ENCODE results near the gene MNX1.

Gene MNX1

DNA sequence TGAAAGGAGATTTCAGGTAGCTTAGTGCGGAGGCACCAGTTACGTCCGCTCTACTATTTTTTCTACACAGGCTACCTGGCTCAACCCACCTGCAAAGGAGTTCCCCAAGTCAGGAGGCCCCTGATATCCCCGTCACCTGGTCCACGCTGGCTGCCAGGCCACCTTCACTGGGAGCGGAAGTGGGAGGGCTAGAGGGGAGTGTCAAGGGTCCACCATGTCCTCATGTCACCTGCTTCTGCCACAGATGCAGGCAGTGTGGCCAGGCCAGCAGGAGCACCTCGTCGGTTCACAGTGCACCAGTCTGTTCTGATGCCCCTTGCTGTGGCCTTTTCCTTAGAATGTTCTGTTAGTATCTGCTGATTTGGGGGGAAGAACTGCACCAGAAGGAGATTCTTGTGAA lies 44.1 kb downstream of the MNX1 start:
- no peak for DNase-seq

DNA sequence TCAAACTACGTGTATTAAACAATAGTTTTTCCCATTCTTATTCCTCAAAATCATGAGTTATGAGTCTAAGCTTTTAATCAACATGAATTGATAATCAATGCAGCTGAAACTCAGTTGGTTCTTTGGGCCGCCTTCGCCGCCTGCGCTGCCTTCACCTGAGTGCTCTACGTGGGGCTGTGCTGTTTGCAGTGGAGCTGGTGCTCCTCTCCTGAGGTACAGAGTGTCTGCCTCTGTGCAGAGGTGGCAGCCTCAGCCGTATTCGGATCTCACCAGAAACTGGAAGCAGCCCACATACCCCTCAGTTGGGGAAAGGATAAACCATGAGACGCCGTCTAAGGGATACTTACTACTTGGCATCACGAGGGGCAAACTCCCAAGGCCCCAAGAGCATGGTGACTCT lies 45.5 kb downstream of the MNX1 start:
- DNase-seq: no peak

DNA sequence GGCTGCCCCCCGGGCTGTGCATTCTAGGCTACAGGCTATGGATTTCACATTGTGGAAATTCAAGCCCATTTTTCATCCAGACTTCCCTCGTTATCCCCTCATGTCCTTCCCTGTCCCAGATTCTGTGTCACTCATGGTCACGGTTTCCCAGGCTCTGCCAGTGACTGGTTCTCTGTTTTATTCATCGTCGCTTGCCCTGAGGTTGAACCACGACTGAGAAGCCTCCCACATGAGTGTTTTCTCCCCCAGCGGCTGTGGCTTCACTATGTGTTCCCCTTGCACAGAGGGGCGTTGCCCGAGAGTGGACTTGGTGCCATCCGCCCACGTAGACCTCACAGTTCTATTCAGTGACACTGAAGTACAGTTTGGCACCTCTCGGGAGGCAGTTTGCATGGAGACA lies 47.0 kb downstream of the MNX1 start:
- no peak for DNase-seq

DNA sequence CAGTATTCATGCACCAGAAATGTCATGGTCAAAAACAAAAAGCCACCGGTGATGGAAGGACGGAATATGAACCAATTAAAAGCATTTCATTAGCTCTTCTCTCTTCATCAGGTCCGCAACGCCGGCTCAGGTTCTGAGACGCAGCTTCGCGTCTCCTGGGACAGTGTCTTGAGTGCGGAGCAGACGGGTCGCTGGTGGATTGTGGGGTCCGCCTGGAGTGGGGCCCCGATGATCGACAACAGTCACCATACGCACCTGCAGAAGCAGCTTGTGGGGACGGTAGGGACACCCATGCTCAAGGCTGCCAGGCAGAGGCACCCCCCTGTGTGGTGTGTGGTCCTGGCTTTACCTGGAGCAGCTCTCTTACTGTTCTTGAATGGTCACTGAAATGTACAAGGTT lies 47.6 kb downstream of the MNX1 start:
- DNase-seq: no peak

DNA sequence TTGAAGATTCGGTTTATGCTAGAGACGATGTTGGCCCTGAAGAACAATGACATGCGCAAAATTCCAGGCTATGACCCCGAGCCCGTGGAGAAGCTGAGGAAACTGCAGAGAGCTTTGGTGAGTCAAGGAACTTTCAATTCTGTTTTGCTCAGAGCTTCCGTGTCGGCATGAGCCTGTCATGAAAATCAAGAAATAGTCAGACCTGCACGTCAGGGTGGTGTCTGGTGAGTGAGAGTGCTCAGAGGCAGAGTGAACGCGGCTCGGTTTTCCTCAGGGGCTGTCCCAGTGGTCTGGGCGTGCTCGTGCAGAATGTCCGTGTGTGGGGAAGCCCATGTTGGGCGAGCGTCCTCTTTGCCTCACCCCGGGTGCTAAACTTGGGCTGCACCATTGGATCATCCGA lies 48.3 kb downstream of the MNX1 start:
- no peak for DNase-seq

DNA sequence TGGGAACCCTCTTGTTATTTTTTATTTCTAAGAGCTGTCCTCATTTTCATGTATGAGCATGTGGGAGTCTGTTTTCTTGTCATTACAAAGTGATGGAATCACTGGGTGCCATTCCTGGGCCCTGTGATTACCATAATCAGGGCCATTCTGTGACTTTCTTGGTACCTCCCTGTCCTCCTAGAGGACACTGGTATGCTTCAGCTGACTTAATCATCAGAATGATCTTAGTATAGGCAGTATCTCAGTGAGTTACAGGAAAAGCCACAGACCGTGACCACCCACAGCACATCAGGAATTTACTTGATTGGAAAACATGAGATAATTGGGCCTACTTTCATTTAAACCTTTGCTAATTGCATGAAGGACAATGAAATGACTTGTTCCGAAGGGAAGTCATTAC lies 53.7 kb downstream of the MNX1 start:
- DNase-seq: no peak

DNA sequence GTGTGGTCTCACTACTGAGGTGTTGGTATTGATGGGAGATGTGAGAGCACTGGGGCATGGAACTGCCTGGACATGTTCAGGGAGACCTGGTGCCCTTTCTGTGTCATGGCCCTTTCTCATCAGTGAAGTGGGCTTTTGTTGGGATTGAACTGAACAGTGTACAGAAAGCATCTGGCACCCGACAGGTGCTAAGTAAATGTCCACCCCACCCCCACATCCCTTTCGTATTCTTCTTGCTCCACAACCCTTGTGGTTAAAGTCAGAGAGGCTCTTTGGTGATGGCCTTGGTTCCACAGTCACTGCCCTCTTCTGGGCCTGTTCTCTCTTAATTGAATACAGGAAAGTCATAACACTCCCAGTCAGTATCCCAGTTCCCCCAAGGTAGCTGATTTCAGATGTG lies 55.5 kb downstream of the MNX1 start:
- no peak for DNase-seq
